Measurements from ENCODE around the gene FUT8.
"Not testable (repeated sequence)": the region's sequence is repeated elsewhere in the genome, so short reads cannot be mapped to it uniquely, and the experiment has no call there.

Gene FUT8

GRCh38 chr14:65419593-65420252 is 7.2 kb downstream of the FUT8 start:
- DNase-seq = no peak

DNA sequence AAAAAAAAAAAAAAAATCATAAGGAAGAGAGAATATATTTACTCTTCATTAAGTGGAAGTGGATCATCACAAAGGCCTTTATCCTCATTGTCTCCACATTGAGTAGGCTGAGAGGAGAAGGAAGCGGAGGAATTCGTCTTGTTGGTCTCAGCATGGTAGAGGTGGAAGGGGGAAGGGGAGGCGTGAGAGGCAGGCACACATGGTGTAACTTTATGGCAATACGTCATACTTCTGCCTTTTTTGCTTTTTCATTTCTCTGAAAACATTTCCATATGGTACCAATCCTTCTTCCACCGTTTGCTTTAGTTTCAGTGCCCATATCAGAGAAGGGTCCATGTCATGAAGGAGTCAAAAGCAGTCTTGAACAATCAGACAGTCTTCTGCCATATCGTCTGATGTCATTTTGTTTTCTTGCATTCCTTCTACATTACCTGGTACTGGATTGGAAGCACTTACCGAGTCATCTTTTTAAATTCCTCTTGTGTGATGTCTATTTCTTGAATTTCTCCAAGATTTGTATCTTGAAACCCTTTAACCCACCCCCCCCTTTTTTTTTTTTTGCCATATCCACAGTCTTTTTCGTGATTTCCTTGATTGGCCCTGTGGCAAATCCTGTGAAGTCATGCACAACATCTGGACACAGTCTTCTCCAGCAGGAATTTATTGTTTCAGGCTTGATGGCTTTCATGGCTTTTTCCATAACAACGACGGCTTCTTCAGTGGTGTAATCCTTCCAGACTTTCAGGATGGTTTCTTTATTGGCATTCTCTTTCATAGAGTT is 8.9 kb downstream of the FUT8 start:
- DNase-seq = no peak

GRCh38 chr14:65422088-65422834 is 9.7 kb downstream of the FUT8 start:
- no peak for DNase-seq

GRCh38 chr14:65423982-65424381 is 11.5 kb downstream of the FUT8 start:
- no peak for DNase-seq

- no peak for DNase-seq
Observed at GRCh38 chr14:65424531-65424930, 12.0 kb downstream of the FUT8 start.

DNA sequence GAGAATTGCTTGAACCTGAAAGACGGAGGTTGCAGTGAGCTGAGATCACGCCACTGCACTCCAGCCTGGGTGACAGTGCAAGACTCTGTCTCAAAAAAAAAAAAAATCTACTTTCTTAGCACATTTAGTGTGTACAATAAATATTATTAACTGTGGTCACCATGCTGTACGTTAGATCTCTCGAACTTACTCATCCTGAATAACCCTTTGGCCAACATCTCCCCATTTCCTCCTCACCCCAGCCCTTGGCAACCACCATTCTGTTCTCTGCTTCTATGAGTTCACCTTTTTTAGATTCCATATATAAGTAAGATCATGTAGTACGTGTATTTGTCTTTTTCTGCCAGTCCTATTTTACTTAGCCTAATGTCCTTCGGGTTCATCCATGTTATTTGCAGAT is 13.4 kb downstream of the FUT8 start:
- DNase-seq = no peak

- not testable (repeated sequence) for DNase-seq
Observed at GRCh38 chr14:65426902-65427301, 14.4 kb downstream of the FUT8 start.

- no peak for DNase-seq
Observed at GRCh38 chr14:65428691-65429090, 16.2 kb downstream of the FUT8 start.

- no peak for DNase-seq
Observed at GRCh38 chr14:65429757-65430156, 17.2 kb downstream of the FUT8 start.

DNA sequence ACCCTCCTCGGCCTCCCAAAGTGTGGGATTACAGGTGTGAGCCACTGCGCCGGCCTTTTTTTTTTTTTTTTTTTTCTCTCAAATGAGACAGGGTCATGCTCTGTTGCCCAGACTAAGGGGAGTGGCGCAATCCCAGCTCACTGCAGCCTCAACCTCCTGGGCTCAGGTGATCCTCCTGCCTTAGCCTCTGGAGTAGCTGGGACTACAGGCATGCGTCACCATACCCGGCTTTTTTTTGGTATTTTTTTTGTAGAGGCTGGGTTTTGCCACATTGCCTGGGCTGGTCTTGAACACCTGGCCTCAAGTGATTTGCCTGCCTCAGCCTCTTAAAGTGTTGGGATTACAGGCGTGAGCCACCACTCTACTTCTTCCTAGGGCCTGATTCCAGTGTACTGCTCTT is 18.7 kb downstream of the FUT8 start:
- DNase-seq = no peak

DNA sequence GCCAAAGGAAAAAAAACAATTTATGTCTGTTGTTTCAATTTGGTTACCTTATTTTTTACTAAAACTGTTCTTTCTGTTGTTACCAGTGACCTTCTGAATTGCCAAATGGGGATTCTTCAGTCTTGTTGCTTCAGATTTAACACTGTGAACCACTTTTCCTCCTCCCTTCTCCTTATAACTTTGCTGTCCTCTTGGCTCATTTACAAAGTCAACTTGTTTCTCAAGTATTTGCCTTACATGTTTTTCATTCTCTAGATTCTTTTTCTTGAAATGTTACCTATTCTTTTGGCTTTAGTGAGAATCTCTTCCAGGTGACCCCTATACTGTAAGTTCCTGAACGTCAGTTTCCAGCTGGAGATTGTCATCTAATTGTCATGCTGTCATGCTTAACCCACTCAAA is 19.4 kb downstream of the FUT8 start:
- DNase-seq = no peak

DNA sequence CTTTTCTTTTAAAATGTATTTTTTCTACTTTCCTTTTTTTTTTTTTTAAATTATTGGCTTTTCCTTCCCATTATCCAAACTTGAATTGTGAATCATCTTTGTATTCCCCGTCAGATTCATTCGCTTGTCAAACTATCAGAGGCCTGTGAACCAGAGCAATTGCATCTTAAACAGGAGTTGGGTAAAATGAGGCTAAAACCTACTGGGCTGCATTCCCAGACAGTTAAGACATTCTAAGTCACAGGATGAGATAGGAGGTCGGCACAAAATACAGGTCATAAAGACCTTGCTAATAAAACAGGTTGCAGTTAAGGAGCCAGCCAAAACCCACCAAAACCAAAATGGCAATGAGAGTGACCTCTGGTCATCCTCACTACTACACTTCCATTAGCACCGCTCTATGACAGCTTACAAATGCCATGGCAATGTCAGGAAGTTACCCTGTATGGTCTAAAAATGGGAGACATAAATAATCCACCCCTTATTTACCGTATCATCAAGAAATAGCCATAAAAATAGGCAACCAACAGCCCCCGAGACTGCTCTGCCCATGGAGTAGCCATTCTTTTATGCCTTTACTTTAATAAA is 19.9 kb downstream of the FUT8 start:
- DNase-seq = no peak

DNA sequence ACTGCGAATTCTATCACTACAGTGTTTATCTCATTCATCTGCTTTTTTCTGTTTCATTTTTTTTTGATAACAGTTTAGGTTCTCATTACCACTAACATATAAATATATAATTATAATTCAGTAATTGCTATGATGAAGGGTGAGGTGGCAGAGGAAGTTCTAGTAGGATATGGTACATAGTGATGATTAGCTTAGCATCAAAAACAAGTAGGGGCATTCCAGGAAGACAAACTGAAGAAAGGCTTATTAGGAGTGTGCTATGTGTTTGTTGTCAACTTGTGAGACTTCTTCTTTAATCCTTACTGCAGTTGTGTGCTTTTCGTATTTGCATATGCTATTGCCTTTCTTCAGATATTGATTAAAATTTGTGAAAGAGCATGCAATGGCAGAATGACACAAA is 20.6 kb downstream of the FUT8 start:
- DNase-seq = no peak

GRCh38 chr14:65433646-65434045 is 21.1 kb downstream of the FUT8 start:
- DNase-seq = no peak

- no peak for DNase-seq
Observed at GRCh38 chr14:65434216-65434850, 21.8 kb downstream of the FUT8 start.

DNA sequence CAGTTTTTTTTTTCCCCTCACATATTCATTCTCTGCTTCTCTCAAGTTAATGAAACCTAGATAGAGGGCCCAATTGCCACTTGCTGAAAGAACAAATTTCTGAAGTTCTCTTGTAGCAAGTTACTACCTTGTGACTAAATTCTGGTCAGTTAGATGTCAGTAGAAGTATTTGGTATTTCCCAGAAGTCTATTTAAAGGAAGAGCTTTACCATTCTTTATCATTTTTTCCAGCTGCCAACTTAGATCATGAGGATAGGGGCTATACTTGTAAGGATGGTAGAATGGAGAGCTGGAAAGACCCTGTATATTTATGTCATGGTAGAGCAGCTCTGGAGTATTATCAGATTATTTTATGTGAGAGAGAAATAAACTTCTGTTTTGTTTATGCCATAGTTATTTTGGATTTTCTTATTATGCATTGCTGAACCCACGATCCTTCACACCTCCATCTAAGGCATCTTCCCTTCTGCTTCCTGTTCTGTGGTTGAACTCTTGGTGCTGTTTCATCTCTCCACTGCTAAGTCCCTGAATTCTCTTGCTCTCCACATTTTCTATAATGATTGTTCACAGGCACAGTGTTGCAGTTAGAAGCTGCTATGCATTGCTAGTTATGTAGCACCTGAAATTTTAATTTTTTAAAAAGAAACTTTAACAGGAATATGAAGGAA is 25.9 kb downstream of the FUT8 start:
- DNase-seq = no peak

- no peak for DNase-seq
Observed at GRCh38 chr14:65439117-65439516, 26.6 kb downstream of the FUT8 start.

DNA sequence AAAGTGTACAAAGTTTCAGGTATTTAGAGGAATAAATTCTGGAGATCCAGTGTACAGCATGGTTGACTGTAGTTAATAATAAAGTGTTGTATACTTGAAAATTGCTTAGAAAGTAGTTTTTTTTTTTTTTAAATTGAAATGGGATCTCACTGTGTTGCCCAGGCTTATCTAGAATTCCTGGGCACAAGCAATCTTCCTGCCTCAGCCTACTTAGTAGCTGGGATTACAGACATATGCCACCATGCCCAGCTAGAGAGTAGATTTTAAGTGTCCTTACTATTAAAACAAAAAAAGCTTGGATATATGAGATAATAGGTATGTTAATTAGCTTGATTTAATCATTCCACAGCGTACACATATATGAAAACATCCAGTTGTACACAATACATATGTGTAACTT is 27.7 kb downstream of the FUT8 start:
- DNase-seq = no peak

DNA sequence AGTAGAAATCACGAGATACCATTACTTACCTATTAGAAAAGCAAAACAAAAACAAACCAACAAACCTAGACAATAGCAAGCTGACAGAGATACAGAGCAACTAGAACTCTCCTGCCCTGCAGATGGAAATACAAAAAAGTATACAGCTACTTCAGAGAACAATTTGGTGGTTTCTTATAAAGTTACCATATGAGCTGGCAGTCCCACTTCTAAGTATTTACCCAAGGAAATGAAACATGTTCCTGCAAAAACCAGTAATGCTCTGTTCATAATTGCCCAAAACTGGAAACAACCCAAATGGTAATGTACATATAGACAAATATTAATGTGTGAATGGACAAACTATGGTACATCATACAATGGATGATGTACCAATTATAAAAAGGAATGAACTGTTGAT is 31.7 kb downstream of the FUT8 start:
- DNase-seq = no peak

GRCh38 chr14:65446159-65446558 is 33.6 kb downstream of the FUT8 start:
- no peak for DNase-seq

- DNase-seq = no peak
Observed at GRCh38 chr14:65449647-65450046, 37.1 kb downstream of the FUT8 start.

- DNase-seq = no peak
Observed at GRCh38 chr14:65453807-65454480, 41.4 kb downstream of the FUT8 start.
